ENCODE results near the gene NOXO1.
A peak's percentile ranks its signal among the peaks of the same experiment; 100 is the strongest.
"Not testable (repeated sequence)": the region's sequence is repeated elsewhere in the genome, so short reads cannot be mapped to it uniquely, and the experiment has no call there.

- TF ChIP-seq, protein P1, sequence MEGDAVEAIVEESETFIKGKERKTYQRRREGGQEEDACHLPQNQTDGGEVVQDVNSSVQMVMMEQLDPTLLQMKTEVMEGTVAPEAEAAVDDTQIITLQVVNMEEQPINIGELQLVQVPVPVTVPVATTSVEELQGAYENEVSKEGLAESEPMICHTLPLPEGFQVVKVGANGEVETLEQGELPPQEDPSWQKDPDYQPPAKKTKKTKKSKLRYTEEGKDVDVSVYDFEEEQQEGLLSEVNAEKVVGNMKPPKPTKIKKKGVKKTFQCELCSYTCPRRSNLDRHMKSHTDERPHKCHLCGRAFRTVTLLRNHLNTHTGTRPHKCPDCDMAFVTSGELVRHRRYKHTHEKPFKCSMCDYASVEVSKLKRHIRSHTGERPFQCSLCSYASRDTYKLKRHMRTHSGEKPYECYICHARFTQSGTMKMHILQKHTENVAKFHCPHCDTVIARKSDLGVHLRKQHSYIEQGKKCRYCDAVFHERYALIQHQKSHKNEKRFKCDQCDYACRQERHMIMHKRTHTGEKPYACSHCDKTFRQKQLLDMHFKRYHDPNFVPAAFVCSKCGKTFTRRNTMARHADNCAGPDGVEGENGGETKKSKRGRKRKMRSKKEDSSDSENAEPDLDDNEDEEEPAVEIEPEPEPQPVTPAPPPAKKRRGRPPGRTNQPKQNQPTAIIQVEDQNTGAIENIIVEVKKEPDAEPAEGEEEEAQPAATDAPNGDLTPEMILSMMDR (conservative IDR thresholded peaks at IDR 0.05; ENCODE audit: low read depth in 2 of 2): not testable (repeated sequence)
- 0 out of 2 replicates have a peak, but pooled peaks have one; percentile 5 for TF ChIP-seq POLR2AphosphoS5 (IDR thresholded peaks at IDR 0.05; ENCODE audit: low read depth)
- TF ChIP-seq REST (IDR thresholded peaks at IDR 0.05; ENCODE audit: unreplicated experiment); EZH2 (IDR thresholded peaks at IDR 0.05; ENCODE audit: low read depth, unreplicated experiment); ZNF114 (CRISPR knock-in tag; IDR thresholded peaks at IDR 0.05); EZH2phosphoT487 (IDR thresholded peaks at IDR 0.05; ENCODE audit: unreplicated experiment); JUNB (IDR thresholded peaks at IDR 0.05; ENCODE audit: unreplicated experiment); CREB1 (CRISPR knock-in tag; IDR thresholded peaks at IDR 0.05; ENCODE audit: low read depth); STAT1 (IDR thresholded peaks at IDR 0.05; ENCODE audit: unreplicated experiment): not testable (repeated sequence)
Observed at GRCh38 chr16:1962161-1963153, 18.8 kb downstream of the NOXO1 start.

Measured in GM23338 (cell line).